Right lobe of liver (tissue), 6 donors: ENCODE results near the gene GRID1. TPM values are rescaled to one million over a fixed set of nuclear protein-coding genes. Genes with fewer than 3 reads are reported as not detected.
"Not testable (repeated sequence)": the region's sequence is repeated elsewhere in the genome, so short reads cannot be mapped to it uniquely, and the experiment has no call there.

Source experiments
- ATAC-seq, 4 donors: fragments of 200-7000 bp; cut with Tn5 transposase; one replicate each; pipeline ENCODE4 v1.9.1; 2020; ENCODE audit warnings: mild to moderate bottlenecking in 4 of 4, moderate library complexity in 4 of 4
- DNase-seq, 3 donors: peaks; one replicate each; pipeline ENCODE4 v3.0.0-alpha.2; 2020
- H3K27ac ChIP-seq, 3 donors: fragments of 200-600 bp; one replicate each; pipeline ENCODE4 v1.8.0; 2022
- H3K27me3 ChIP-seq, 2 donors: fragments of 200-600 bp; one replicate each; pipeline ENCODE4 v1.8.0; 2022
- H3K36me3 ChIP-seq, 4 donors: fragments of 200-600 bp; sonication (generic) in 1 of 4; one replicate each; pipeline versions ENCODE4 v1.5.1 to v1.8.0; 2017 to 2022; ENCODE audit warnings: control low read depth in 1 of 4
- H3K4me1 ChIP-seq, 4 donors: fragments of 200-600 bp; sonication (generic) in 1 of 4; one replicate each; pipeline versions ENCODE4 v1.5.1 to v1.8.0; 2017 to 2022; ENCODE audit warnings: control low read depth in 1 of 4
- H3K4me3 ChIP-seq, 3 donors: fragments of 200-600 bp; one replicate each; pipeline ENCODE4 v1.8.0; 2022
- H3K9me3 ChIP-seq, 4 donors: fragments of 200-600 bp; sonication (generic) in 1 of 4; one replicate each; pipeline versions ENCODE4 v1.5.1 to v1.8.0; 2017 to 2022; ENCODE audit warnings: control low read depth in 1 of 4
- POLR2A ChIP-seq: fragments of 450-650 bp; IDR thresholded peaks from one replicate; pipeline ENCODE4 v1.6.1; 2017; ENCODE audit warnings: antibody characterized with exemption, mild to moderate bottlenecking
- WGBS: methylation state at CpG from one replicate; pipeline ENCODE4 v1.1.6; 2018; ENCODE audit warnings: low coverage, low lambda C conversion rate; ENCODE audit not compliant: insufficient coverage; ENCODE audit errors: missing lambda C conversion rate; 5-methylcytosine and 5-hydroxymethylcytosine counted together
- intact Hi-C, 2 donors: fragments of 100-400 bp; cut with DNase I; formaldehyde crosslinking; loops; one replicate each; pipeline versions ENCODE4 v1.11.2 to v1.14.1; 2022
- total RNA-seq, 6 experiments: library from RNA; depleted of rRNA in 2 of 6; stranded (reverse); fragments of >200 nt in 2 of 6; fragmentation: NEBNext Ultra II Directional in 3 of 6; extraction: Animal tissue kit (Norgen Biotek cat#: 25700) in 3 of 6; gene quantifications; one replicate each; pipeline versions ENCODE4 v1.1.0 to v1.2.4, GENCODE V29; 2016 to 2023
- TF ChIP-seq, protein P1 (sequence below), 4 donors: fragments of 200-600 bp in 3 of 4; fragments of 450-650 bp in 1 of 4; IDR thresholded peaks; one replicate each; pipeline versions ENCODE4 v1.5.1 to v1.8.0; 2016 to 2022; ENCODE audit warnings: antibody characterized with exemption in 4 of 4, mild to moderate bottlenecking in 2 of 4
- donor health status: DM: no; HTN: yes; CAD: no.
- donor health status: DM: no; HTN: no; CAD: no.
- donor health status: DM: no; HTN: no; CAD: no.
- donor health status: DM: no; HTN: yes; CAD: no.
- donor health status: DM: no; HTN: yes; CAD: no.

The GRID1 gene
- total RNA-seq, 6 experiments from 2014 or later, result 0.05 to 1.9 (median 0.81) TPM

DNA sequence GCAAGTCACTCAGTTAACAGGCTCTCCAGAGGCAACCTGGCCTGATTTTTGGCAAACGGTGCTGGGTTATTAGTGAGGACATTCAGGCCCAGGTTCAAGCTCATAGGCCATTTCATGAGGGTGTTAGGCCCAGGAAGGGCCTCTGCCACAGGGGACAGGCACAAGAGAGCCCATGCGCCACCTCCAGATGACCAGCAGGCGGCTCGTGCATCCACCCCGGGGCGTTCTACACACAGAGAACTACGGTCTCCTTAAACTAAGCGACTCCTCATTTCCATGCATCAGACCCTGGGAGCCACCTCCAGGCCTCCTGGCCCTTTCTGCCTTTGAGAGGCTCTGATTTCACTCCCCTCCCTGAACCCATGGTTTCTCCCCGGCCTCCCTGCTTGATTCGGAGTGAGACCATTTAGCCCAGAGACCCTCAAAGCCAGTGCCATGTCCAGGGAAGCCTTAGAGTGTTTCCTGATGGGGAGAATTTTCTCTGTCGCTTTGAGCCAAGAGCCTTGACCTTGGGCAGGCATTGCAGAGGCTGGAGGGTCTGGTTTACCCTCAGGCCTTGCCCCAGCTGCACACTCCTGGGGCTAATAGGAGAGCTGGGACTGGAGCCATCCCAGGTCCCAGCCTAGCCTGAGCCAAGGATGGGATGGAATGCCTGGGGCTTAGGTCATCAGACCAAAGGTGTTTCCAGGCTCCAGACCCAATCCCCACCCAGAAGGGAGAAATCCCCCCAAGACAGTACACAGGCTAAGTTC is 188.0 kb downstream of the GRID1 start:
- Histone ChIP-seq H3K36me3 (no peaks in the 10 kb centered on the region), H3K27ac (no peak overlapping the region), H3K4me1 (no peaks in the 10 kb centered on the region), H3K9me3 (no peaks in the 10 kb centered on the region), H3K27me3 (no peaks in the 10 kb centered on the region), H3K4me3 (no peak overlapping the region)
- TF ChIP-seq, protein P1, sequence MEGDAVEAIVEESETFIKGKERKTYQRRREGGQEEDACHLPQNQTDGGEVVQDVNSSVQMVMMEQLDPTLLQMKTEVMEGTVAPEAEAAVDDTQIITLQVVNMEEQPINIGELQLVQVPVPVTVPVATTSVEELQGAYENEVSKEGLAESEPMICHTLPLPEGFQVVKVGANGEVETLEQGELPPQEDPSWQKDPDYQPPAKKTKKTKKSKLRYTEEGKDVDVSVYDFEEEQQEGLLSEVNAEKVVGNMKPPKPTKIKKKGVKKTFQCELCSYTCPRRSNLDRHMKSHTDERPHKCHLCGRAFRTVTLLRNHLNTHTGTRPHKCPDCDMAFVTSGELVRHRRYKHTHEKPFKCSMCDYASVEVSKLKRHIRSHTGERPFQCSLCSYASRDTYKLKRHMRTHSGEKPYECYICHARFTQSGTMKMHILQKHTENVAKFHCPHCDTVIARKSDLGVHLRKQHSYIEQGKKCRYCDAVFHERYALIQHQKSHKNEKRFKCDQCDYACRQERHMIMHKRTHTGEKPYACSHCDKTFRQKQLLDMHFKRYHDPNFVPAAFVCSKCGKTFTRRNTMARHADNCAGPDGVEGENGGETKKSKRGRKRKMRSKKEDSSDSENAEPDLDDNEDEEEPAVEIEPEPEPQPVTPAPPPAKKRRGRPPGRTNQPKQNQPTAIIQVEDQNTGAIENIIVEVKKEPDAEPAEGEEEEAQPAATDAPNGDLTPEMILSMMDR (IDR thresholded peaks at IDR 0.05), result peak in 1 of 4 donors; percentile 15
- no peak for TF ChIP-seq POLR2A
- intact Hi-C loops, result no loop called here
- ATAC-seq (peak in 3 of 4 donors; percentile 24 to 36 (median 29)), DNase-seq (peak in 1 of 3 donors; percentile 25)
- 46% methylated on average over 4 of the region's 11 CpGs for WGBS

DNA sequence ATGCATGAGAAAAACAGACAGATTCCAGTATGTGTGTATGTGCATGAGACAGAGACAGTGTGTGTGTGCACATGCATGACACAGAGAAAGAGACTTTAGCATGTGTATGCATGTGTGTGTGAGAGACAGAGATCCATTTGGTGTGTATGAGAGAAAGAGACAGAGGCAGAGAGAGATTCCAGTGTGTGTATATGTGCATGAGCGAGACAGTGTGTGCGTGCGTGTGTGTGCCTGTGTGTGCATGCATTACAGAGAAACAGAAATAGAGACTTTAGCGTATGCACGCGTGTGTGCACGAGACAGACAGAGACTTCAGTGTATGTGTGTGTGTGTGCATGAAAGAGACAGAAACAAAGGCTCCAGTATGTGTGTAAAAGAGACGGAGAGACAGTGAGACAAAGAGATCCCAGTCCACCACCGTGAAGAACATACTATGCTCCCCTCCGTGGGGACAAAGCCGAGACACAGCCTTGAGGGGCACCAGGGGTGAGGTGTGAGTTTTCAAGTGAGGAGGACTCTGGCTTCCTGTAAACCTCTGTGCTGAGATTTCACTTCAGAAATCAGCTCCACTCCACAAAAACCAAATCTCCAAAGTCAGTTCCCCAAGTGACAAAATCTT is 188.9 kb downstream of the GRID1 start:
- intact Hi-C loops, result no loop called here
- Histone ChIP-seq H3K27me3 (no peaks in the 10 kb centered on the region), H3K36me3 (no peaks in the 10 kb centered on the region), H3K4me1 (no peaks in the 10 kb centered on the region), H3K4me3 (no peak overlapping the region), H3K27ac (no peak overlapping the region), H3K9me3 (no peaks in the 10 kb centered on the region)
- ATAC-seq (no peak), DNase-seq (peak in 1 of 3 donors; percentile 8)
- 89% methylated on average over 7 of the region's 11 CpGs for WGBS
- TF ChIP-seq POLR2A, result no peak
- TF ChIP-seq, protein P1 (IDR thresholded peaks at IDR 0.05), result no peak

DNA sequence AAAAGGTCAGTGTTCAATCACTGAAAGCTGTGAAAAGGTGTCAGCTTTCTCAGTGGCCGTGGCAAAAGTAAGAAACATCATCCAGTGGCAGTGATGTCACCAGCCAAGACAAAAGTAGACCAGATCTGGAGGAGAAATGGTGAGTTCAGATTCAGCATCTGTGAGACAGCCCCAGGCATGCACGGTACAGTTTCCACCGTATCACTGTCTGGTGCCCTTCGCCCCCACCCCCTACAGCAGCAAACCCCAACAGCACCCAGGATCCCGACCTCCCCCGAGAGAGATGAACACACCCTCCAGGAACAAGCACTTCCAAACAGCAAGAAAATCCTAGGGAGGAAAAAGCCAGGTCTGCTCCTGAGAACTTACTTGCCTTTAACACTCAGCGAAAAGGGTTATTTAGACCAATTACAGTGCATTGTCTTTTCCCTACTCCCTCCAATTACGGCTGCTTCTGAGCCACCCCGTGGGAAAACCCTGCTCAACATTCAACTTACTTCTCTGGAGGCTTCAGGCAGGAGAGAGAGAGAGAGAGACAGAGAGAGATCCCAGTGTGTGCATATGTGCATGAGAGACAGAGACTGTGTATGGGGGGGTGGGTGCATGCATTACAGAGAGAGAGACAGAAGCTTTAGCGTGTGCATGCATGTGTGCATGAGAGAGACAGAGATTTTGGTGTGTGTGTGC is 189.6 kb downstream of the GRID1 start:
- H3K9me3 ChIP-seq, result no peaks in the 10 kb centered on the region
- DNase-seq, result peak in 1 of 3 donors; percentile 13
- H3K4me1 ChIP-seq, result no peaks in the 10 kb centered on the region

DNA sequence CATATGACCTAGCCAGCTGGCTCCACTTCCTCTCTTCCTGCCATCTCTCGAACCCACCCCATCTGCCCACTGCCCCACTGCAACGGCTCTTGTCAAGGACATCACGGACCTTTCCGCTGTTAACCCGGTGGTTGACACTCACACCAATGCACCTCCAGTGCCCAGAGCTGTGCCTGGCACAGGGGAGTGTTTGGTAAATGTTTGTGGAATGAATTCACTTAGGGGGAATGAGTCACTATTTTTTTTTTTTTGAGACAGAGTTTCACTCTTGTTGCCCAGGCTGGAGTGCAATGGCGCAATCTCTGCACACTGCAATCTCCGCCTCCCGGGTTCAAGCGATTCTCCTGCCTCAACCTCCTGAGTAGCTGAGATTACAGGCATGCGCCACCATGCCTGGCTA is 191.1 kb downstream of the GRID1 start:
- peak in 1 of 4 donors; percentile 52 for ATAC-seq
- H3K4me3 ChIP-seq, H3K4me1 ChIP-seq, H3K27ac ChIP-seq, intact Hi-C loops, DNase-seq, H3K27me3 ChIP-seq, H3K36me3 ChIP-seq, H3K9me3 ChIP-seq: not testable (repeated sequence)
- WGBS, result 76% methylated on average over 7 of the region's 10 CpGs

More for the DNA sequence above, 189.6 kb downstream of the GRID1 start:
- no peaks in the 10 kb centered on the region for H3K36me3 ChIP-seq
- no peak for TF ChIP-seq POLR2A
- TF ChIP-seq, protein P1 (IDR thresholded peaks at IDR 0.05), result no peak
- H3K27me3 ChIP-seq, result no peaks in the 10 kb centered on the region
- H3K4me3 ChIP-seq, result no peak overlapping the region
- intact Hi-C loops, result no loop called here
- H3K27ac ChIP-seq, result no peak overlapping the region
- no peak for ATAC-seq
- WGBS, result 54% methylated on average over 9 of the region's 10 CpGs

DNA sequence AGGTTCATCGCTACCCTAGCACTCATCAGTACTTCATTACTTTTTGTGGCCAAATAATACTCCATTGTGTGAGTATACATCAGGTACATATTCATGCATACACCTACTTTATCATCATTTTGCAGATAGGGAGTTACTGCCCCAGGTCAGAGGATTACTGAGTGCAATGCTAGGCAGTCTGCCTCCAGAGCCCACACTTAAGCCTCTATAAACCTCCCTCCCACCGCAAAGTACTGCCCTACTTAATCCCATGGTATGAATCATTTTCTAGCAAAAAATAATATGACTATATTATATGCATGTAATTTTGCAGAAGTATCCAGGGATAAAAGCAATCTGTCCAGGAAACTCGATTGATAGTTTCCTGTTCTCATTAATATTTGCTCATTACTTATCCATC is 194.3 kb downstream of the GRID1 start:
- TF ChIP-seq POLR2A, result no peak
- TF ChIP-seq, protein P1 (IDR thresholded peaks at IDR 0.05), result no peak
- 76% methylated on average over 3 of the region's 3 CpGs for WGBS
- no peaks in the 10 kb centered on the region for H3K9me3 ChIP-seq
- no peak overlapping the region for H3K4me3 ChIP-seq
- DNase-seq (no peak), ATAC-seq (no peak)
- no peaks in the 10 kb centered on the region for H3K36me3 ChIP-seq
- intact Hi-C loops, result no loop called here
- H3K4me1 ChIP-seq, result no peaks in the 10 kb centered on the region
- H3K27ac ChIP-seq, result no peak overlapping the region
- no peaks in the 10 kb centered on the region for H3K27me3 ChIP-seq
